Muscle of leg (tissue), 11 donors: ENCODE data around the gene ABTB1. TPM values are rescaled to one million over a fixed set of nuclear protein-coding genes. Genes with fewer than 3 reads are reported as not detected.

Experiments
- DNase-seq: peaks from one replicate; pipeline ENCODE4 v3.0.0; 2013
- H3K27ac ChIP-seq: one replicate; pipeline ENCODE4 v1.5.1; 2013; ENCODE audit warnings: mild to moderate bottlenecking, low read length, control low read depth
- H3K27me3 ChIP-seq: one replicate; pipeline ENCODE4 v1.6.1; 2013; ENCODE audit warnings: low read length; ENCODE audit not compliant: control insufficient read depth, insufficient read depth
- H3K36me3 ChIP-seq: one replicate; pipeline ENCODE4 v1.6.1; 2013; ENCODE audit warnings: low read length; ENCODE audit not compliant: control insufficient read depth, insufficient read depth
- H3K4me1 ChIP-seq: one replicate; pipeline ENCODE4 v1.6.1; 2013; ENCODE audit warnings: low read length; ENCODE audit not compliant: control insufficient read depth, insufficient read depth
- H3K4me3 ChIP-seq: one replicate; pipeline ENCODE4 v1.5.1; 2013; ENCODE audit warnings: low read length, control low read depth
- H3K9me3 ChIP-seq: replicated peaks from 2 replicates; pipeline ENCODE4 v1.6.1; 2013; ENCODE audit warnings: low read depth, low read length; ENCODE audit not compliant: control insufficient read depth
- WGBS: methylation state at CpG from one replicate; pipeline ENCODE4 v1.1.5; 2013; ENCODE audit warnings: missing lambda C conversion rate; ENCODE audit not compliant: insufficient coverage; 5-methylcytosine and 5-hydroxymethylcytosine counted together
- polyA plus RNA-seq, 8 donors: library from polyadenylated mRNA; unstranded; fragments of 120-200 nt; gene quantifications; one replicate each; pipeline versions ENCODE4 v1.2.1 to v1.2.3, GENCODE V29; 2013; ENCODE audit warnings: inconsistent platforms in 1 of 8, low replicate concordance in 1 of 8; ENCODE audit not compliant: insufficient read length in 8 of 8, insufficient read depth in 1 of 8
- total RNA-seq: library from RNA; stranded (reverse); fragments of 120-200 nt; gene quantifications from one replicate; pipeline ENCODE4 v1.2.4, GENCODE V29; 2013

The ABTB1 gene
- total and polyA plus RNA-seq, 9 donors, result 5.1 to 19.6 (median 13.7) TPM

DNA sequence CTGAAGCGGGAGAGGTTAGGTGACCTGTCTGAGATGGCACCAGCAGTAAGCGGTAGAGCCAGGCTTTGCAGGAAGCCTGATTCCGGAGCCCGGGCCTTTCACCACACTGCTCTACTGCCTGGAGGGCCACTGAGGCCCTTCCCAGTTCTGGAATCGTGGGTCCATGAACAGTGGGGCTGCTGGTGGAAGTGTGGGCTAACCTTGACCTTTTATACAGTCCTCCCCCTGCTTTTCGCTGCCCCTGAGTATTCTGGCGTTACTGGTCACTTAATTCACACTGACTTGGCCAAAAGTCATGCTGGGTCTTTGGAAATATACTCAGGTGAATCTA is 2.6 kb upstream of the ABTB1 start:
- Histone ChIP-seq H3K27me3 (no peaks in the 10 kb centered on the region), H3K9me3 (no peaks in the 10 kb centered on the region), H3K4me1 (peaks cover 25% of the 10 kb centered on the region), H3K36me3 (no peaks in the 10 kb centered on the region), H3K4me3 (no peak overlapping the region), H3K27ac (no peak overlapping the region)
- no peak for DNase-seq
- 95% methylated on average over 4 of the region's 7 CpGs for WGBS

- H3K4me3 ChIP-seq, result no peak overlapping the region
- WGBS, result 91% methylated on average over 14 of the region's 20 CpGs
- H3K27ac ChIP-seq, result no peak overlapping the region
Observed at GRCh38 chr3:127670761-127671522, 1.8 kb upstream of the ABTB1 start.

DNA sequence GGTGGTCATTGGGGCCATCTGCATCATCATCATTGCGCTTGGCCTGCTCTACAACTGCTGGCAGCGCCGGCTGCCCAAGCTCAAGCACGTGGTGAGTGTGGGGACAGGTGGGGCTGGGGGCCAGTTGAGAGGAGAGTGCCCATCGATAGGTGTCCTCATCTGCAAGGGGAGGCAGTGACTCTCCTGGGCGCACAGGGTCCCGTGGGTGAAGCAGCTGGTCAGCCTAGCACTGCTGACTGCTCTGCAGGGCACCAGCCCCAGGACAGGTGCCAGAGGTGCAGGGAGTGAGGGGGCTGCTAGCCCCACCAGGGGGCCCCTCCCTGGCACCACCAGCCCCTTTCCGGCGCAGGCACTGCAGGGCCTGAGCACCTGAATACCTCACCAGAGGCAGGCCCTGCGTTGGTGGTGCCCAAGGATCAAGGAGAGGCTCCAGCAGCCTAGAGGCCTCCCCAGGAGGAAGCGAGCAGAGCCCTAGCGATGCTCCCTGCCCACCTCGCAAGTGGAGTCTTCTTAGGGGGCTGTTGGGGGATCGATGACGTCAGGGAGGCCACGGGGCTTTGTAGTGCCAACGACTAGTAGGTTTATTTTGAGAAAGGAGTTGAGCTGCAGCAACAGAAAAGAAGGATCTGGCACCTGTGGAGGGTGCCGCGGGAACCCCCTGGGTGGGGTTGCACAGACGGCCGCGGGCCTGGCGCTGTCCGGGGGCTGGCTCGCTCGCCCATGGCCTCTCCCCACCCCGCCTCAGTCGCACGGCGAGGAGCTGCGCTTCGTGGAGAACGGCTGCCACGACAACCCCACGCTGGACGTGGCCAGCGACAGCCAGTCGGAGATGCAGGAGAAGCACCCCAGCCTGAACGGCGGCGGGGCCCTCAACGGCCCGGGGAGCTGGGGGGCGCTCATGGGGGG is 976 bp upstream of the ABTB1 start:
- WGBS, result 20% methylated on average over 41 of the region's 44 CpGs
- Histone ChIP-seq H3K4me3 (peak overlapping the region; percentile 63), H3K27ac (peak overlapping the region; percentile 69), H3K36me3 (peaks cover 7% of the 10 kb centered on the region), H3K4me1 (peaks cover 25% of the 10 kb centered on the region), H3K9me3 (no peaks in the 10 kb centered on the region), H3K27me3 (no peaks in the 10 kb centered on the region)
- peak; percentile 43 for DNase-seq

More at GRCh38 chr3:127670761-127671522, 1.8 kb upstream of the ABTB1 start:
- DNase-seq, result no peak
- peaks cover 4% of the 10 kb centered on the region for H3K36me3 ChIP-seq
- no peaks in the 10 kb centered on the region for H3K9me3 ChIP-seq
- no peaks in the 10 kb centered on the region for H3K27me3 ChIP-seq
- peaks cover 25% of the 10 kb centered on the region for H3K4me1 ChIP-seq

GRCh38 chr3:127673191-127674100 is 694 bp downstream of the ABTB1 start:
- peaks cover 20% of the 10 kb centered on the region for H3K4me1 ChIP-seq
- DNase-seq, result peak; percentile 55

GRCh38 chr3:127674101-127674721 is 1.5 kb downstream of the ABTB1 start:
- WGBS, result 72% methylated on average over 11 of the region's 17 CpGs
- H3K27ac ChIP-seq, result no peak overlapping the region

More at GRCh38 chr3:127673191-127674100, 694 bp downstream of the ABTB1 start:
- peaks cover 23% of the 10 kb centered on the region for H3K36me3 ChIP-seq
- no peaks in the 10 kb centered on the region for H3K27me3 ChIP-seq
- H3K27ac ChIP-seq, result peak overlapping the region; percentile 20
- no peaks in the 10 kb centered on the region for H3K9me3 ChIP-seq
- H3K4me3 ChIP-seq, result peak overlapping the region; percentile 58
- WGBS, result 12% methylated on average over 49 of the region's 51 CpGs

GRCh38 chr3:127674790-127675189 is 2.0 kb downstream of the ABTB1 start:
- peaks cover 33% of the 10 kb centered on the region for H3K36me3 ChIP-seq
- DNase-seq, result no peak
- no peak overlapping the region for H3K27ac ChIP-seq
- WGBS, result 75% methylated on average over 8 of the region's 8 CpGs
- H3K9me3 ChIP-seq, result no peaks in the 10 kb centered on the region
- no peak overlapping the region for H3K4me3 ChIP-seq
- H3K4me1 ChIP-seq, result peaks cover 20% of the 10 kb centered on the region
- no peaks in the 10 kb centered on the region for H3K27me3 ChIP-seq

More at GRCh38 chr3:127674101-127674721, 1.5 kb downstream of the ABTB1 start:
- Histone ChIP-seq H3K36me3 (peaks cover 31% of the 10 kb centered on the region), H3K9me3 (no peaks in the 10 kb centered on the region), H3K4me3 (peak overlapping the region; percentile 58), H3K27me3 (no peaks in the 10 kb centered on the region), H3K4me1 (peaks cover 20% of the 10 kb centered on the region)
- DNase-seq, result no peak

DNA sequence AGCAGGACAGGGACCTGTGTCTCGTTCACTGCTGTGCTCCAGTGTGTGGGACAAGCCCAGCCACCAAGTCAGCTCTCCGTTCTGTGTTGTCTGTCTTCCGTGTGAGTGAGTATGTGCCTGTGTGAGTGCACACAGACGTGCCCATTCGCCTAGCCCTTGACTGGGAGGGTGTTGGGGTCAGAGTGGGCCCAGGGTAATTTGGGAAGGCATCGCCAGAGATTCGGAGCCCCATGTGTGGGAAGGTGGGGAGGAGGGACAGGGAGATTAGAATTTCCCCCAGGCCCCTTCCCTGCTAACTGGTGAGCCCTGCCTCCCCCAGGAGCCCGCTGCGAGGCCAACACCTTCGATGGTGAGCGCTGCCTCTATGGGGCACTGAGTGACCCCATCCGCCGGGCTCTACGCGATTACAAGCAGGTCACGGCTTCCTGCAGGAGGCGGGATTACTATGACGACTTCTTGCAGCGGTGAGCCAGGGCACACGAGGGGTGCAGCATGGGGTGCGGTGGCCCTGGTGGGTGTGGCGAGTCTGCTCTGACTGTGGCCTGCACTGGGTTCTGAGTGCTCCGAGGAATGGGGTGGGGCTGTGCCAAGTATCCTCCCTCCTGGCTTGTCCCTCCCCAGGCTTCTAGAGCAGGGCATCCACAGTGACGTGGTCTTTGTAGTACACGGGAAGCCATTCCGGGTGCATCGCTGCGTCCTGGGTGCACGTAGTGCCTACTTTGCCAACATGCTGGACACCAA is 3.1 kb downstream of the ABTB1 start:
- peaks cover 43% of the 10 kb centered on the region for H3K36me3 ChIP-seq
- no peaks in the 10 kb centered on the region for H3K9me3 ChIP-seq
- no peak for DNase-seq
- H3K4me1 ChIP-seq, result peaks cover 20% of the 10 kb centered on the region
- H3K4me3 ChIP-seq, result no peak overlapping the region
- H3K27ac ChIP-seq, result no peak overlapping the region
- no peaks in the 10 kb centered on the region for H3K27me3 ChIP-seq
- WGBS, result 84% methylated on average over 27 of the region's 29 CpGs

- Histone ChIP-seq H3K4me3 (no peak overlapping the region), H3K36me3 (peaks cover 43% of the 10 kb centered on the region), H3K27me3 (no peaks in the 10 kb centered on the region), H3K9me3 (no peaks in the 10 kb centered on the region), H3K4me1 (peaks cover 18% of the 10 kb centered on the region), H3K27ac (no peak overlapping the region)
- no peak for DNase-seq
- no CpG with 5 or more reads among the region's 4 CpGs for WGBS
Observed at GRCh38 chr3:127676456-127676855, 3.7 kb downstream of the ABTB1 start.

- DNase-seq, result no peak
- no peak overlapping the region for H3K4me3 ChIP-seq
- WGBS, result 93% methylated on average over 20 of the region's 21 CpGs
Observed at GRCh38 chr3:127676921-127677351, 4.2 kb downstream of the ABTB1 start.

More at GRCh38 chr3:127676921-127677351, 4.2 kb downstream of the ABTB1 start:
- Histone ChIP-seq H3K9me3 (no peaks in the 10 kb centered on the region), H3K27me3 (no peaks in the 10 kb centered on the region), H3K36me3 (peaks cover 43% of the 10 kb centered on the region), H3K27ac (no peak overlapping the region), H3K4me1 (peaks cover 17% of the 10 kb centered on the region)
